ENCODE data around the gene SPNS1.
"Not testable (repeated sequence)": the region's sequence is repeated elsewhere in the genome, so short reads cannot be mapped to it uniquely, and the experiment has no call there.

The SPNS1 gene

DNA sequence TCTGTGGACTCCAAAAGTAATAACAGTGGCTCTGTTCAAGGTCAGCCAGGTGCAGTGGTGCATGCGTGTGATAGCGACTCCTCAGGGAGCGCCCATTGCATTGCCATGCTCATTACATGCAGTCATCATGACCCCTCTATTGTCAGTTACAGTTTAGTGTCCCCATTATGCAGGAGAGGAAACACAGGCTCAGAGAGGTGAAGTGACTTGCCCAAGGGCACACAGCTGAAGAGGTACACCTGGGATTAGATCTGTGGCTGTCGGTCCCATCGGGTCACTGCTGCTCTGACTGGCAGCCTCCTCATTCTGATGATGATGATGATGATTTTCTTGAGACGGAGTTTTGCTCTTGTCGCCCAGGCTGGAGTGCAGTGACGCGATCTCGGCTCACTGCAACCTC, 17.9 kb downstream of the SPNS1 start:
- Mint-ChIP-seq H3K4me1 (ENCODE audit: low read depth) (peaks cover 47% of the 10 kb centered on the region), H3K9me3 (no peaks in the 10 kb centered on the region), H3K27ac (no peak overlapping the region), H3K36me3 (ENCODE audit: low read depth) (peaks cover 34% of the 10 kb centered on the region), H3K4me3 (no peak overlapping the region), H3K27me3 (no peaks in the 10 kb centered on the region)

GRCh38 chr16:28998837-28999236, 24.3 kb downstream of the SPNS1 start:
- Mint-ChIP-seq H3K4me1 (ENCODE audit: low read depth) (peaks cover 8% of the 10 kb centered on the region), H3K27me3 (no peaks in the 10 kb centered on the region), H3K27ac (no peak overlapping the region), H3K4me3 (no peak overlapping the region), H3K9me3 (no peaks in the 10 kb centered on the region), H3K36me3 (ENCODE audit: low read depth) (no peaks in the 10 kb centered on the region)

- H3K27me3 Mint-ChIP-seq = no peaks in the 10 kb centered on the region
- H3K27ac Mint-ChIP-seq = no peak overlapping the region
- H3K9me3 Mint-ChIP-seq = no peaks in the 10 kb centered on the region
- H3K36me3 Mint-ChIP-seq (ENCODE audit: low read depth) = no peaks in the 10 kb centered on the region
- H3K4me1 Mint-ChIP-seq (ENCODE audit: low read depth) = peaks cover 11% of the 10 kb centered on the region
- H3K4me3 Mint-ChIP-seq = no peak overlapping the region
Observed at GRCh38 chr16:28999577-28999976, 25.0 kb downstream of the SPNS1 start.

DNA sequence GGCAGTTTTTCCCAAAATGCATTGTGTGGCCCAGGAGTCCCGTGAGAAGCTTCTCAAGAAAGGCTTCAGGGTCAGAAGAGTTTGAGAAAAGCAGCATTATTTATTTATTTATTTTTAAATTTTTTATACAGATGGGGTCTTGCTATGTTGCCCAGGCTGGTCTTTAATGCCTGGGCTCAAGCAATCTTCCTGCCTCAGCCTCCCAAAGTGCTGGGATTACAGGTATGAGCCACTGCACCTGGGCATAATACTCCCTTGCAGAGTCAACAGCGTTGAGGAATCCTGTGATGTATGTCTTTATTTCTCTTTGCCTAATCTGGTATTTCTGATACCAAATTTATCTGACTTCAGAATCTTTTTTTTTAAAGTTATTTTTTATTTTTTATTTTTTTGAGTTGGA, 25.4 kb downstream of the SPNS1 start:
- no peaks in the 10 kb centered on the region for H3K9me3 Mint-ChIP-seq
- no peaks in the 10 kb centered on the region for H3K27me3 Mint-ChIP-seq
- no peaks in the 10 kb centered on the region for H3K36me3 Mint-ChIP-seq (ENCODE audit: low read depth)
- H3K4me3 Mint-ChIP-seq = no peak overlapping the region
- H3K27ac Mint-ChIP-seq = no peak overlapping the region
- H3K4me1 Mint-ChIP-seq (ENCODE audit: low read depth) = peaks cover 15% of the 10 kb centered on the region

DNA sequence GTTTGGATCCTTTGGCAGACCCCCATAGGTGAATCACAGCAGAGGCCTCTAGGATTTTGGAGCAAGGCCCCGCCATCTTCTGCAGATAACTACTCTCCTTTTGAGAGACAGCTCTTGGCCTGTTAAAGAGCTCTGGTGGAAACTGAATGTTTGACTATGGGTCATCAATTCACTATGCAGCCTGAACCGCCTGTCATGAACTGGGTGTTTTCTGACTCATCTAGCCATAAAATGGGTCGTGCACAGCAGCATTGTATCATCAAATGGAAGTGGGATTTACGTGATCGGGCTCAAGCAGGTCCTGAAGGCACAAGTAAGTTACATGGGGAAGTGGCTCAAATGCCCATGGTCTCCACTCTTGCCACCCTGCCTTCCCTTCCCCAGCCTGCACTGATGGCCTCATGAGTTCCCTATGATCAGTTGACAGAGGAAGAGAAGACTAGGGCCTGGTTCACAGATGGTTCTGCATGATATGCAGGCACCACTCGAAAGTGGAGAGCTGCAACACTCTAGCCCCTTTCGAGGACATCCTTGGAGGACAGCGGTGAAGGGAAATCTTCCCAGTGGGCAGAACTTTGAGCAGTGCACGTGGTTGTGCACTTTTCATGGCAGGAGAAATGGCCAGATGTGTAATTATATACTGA, 30.0 kb downstream of the SPNS1 start:
- H3K4me3 Mint-ChIP-seq; H3K27ac Mint-ChIP-seq; H3K27me3 Mint-ChIP-seq; H3K36me3 Mint-ChIP-seq (ENCODE audit: low read depth); H3K9me3 Mint-ChIP-seq: not testable (repeated sequence)
- peaks cover 38% of the 10 kb centered on the region for H3K4me1 Mint-ChIP-seq (ENCODE audit: low read depth)

GRCh38 chr16:29007730-29008593, 33.4 kb downstream of the SPNS1 start:
- Mint-ChIP-seq H3K36me3 (ENCODE audit: low read depth) (no peaks in the 10 kb centered on the region), H3K27ac (peak overlapping the region; percentile 85), H3K4me3 (peak overlapping the region; percentile 45), H3K4me1 (ENCODE audit: low read depth) (peaks cover 65% of the 10 kb centered on the region), H3K9me3 (no peaks in the 10 kb centered on the region), H3K27me3 (no peaks in the 10 kb centered on the region)

DNA sequence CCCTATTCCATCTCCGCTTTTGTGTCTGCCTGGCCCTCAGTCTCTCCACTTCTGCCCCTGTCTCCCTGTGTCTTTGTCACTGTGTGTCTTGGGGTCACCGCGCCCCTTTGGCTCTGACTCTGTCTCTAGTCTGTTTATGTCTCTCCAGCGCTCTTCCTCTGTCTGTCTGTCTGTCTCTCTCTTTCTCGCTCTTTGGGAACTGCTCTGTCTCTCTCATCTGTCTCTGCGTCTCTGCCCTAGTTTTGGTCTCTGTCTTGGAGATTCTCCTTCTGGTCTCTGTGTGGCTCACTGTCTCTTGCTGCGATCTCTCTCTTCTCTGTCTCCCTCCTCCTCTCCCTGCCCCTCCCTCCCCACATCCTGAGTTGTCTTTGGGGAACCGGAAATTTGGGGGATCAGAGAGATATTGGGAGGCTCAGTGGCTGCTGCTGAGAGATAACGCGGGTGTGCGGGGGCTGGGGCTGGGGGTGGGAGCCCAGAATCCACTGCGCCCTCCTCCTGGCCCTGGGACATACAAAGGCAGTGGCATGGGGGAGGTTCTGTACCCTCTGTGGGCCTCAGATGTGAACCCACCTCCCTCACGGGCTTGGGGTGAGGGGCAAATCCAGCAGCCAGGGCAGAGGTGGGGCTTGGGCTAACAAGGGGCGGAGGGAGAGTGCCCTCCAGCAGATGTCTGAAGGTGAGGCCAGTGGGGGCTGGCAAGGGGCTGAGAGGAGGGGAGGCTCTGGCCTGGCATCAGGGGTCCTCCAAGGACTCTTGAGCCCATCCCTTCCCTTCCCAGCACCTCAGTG, 34.7 kb downstream of the SPNS1 start:
- Mint-ChIP-seq H3K27ac (peak overlapping the region; percentile 98), H3K27me3 (no peaks in the 10 kb centered on the region), H3K4me1 (ENCODE audit: low read depth) (peaks cover 77% of the 10 kb centered on the region), H3K36me3 (ENCODE audit: low read depth) (no peaks in the 10 kb centered on the region), H3K4me3 (peak overlapping the region; percentile 74), H3K9me3 (no peaks in the 10 kb centered on the region)

DNA sequence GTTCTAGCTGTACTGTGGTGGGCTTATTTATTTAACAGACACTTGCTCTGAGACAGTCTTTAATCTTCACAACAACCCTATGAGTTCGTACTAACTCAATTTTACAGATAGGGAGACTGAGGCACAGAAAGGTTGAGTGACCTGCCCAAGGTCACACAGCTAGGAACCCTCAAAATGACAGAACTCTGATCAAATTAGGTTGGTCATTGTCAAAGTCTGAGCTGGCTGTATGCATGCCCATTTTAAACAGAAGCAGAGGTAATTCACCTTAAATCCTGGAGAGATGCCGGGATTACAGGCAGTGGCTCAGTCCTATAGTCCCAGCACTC, 35.2 kb downstream of the SPNS1 start:
- Mint-ChIP-seq H3K4me3 (no peak overlapping the region), H3K9me3 (no peaks in the 10 kb centered on the region), H3K27ac (peak overlapping the region; percentile 98), H3K4me1 (ENCODE audit: low read depth) (peaks cover 76% of the 10 kb centered on the region), H3K36me3 (ENCODE audit: low read depth) (no peaks in the 10 kb centered on the region), H3K27me3 (no peaks in the 10 kb centered on the region)

DNA sequence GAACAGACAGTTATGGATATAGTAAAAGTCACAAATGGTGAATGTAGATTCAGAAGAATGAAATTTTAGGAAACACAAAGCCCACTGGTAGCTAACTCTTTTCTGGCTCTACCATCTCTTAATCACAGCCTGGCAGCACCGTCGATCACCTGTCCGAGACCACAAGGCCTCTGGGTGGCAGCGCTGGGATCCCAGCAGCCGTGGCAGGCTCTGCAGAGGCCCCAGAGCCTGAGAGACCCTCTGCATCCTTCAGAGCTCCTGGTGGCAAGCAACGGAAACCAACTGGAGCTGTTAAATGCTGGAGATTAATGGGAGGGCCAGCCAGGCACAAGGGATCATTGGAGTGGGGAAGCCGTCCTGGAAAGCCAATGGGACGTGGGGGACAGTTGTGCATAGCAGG, 36.5 kb downstream of the SPNS1 start:
- H3K9me3 Mint-ChIP-seq = no peaks in the 10 kb centered on the region

GRCh38 chr16:29011851-29012250, 37.3 kb downstream of the SPNS1 start:
- Mint-ChIP-seq H3K27ac (peak overlapping the region; percentile 90), H3K4me3 (no peak overlapping the region), H3K4me1 (ENCODE audit: low read depth) (peaks cover 67% of the 10 kb centered on the region), H3K27me3 (no peaks in the 10 kb centered on the region), H3K36me3 (ENCODE audit: low read depth) (no peaks in the 10 kb centered on the region), H3K9me3 (no peaks in the 10 kb centered on the region)

More for the DNA sequence above, 36.5 kb downstream of the SPNS1 start:
- Mint-ChIP-seq H3K4me3 (no peak overlapping the region), H3K27me3 (no peaks in the 10 kb centered on the region), H3K36me3 (ENCODE audit: low read depth) (no peaks in the 10 kb centered on the region), H3K4me1 (ENCODE audit: low read depth) (peaks cover 73% of the 10 kb centered on the region), H3K27ac (no peak overlapping the region)

- Mint-ChIP-seq H3K4me3 (peak overlapping the region; percentile 12), H3K4me1 (ENCODE audit: low read depth) (peaks cover 59% of the 10 kb centered on the region), H3K9me3 (no peaks in the 10 kb centered on the region), H3K36me3 (ENCODE audit: low read depth) (no peaks in the 10 kb centered on the region), H3K27ac (peak overlapping the region; percentile 90), H3K27me3 (no peaks in the 10 kb centered on the region)
Observed at GRCh38 chr16:29012913-29013553, 38.5 kb downstream of the SPNS1 start.

DNA sequence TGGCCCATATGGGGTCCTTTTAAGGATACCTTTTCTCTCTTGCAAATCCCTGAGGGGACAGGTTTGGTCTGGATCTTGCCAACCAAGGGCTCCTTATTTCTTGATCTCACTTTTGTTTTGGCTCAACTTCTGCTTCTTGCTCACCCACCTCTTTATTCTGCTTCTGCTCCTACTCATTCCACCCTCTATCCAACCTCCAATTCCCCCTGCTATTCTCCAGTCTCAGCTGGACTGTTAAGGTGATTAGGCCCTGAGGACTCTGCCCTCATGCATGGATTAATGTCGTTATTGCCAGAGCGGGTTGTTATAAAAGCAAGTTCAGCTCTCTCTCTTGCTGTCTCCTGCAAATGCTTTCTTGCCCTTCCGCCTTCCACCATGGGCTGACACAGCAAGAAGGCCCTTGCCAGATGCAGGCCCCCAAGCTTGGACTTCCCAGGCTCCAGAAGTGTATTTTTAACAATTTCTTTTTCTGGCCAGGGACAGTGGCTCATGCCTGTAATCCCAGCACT, 40.0 kb downstream of the SPNS1 start:
- Mint-ChIP-seq H3K27ac (peak overlapping the region; percentile 23), H3K4me3 (no peak overlapping the region), H3K36me3 (ENCODE audit: low read depth) (no peaks in the 10 kb centered on the region), H3K9me3 (no peaks in the 10 kb centered on the region), H3K27me3 (no peaks in the 10 kb centered on the region), H3K4me1 (ENCODE audit: low read depth) (peaks cover 56% of the 10 kb centered on the region)

- Mint-ChIP-seq H3K9me3 (no peaks in the 10 kb centered on the region), H3K27me3 (no peaks in the 10 kb centered on the region), H3K4me1 (ENCODE audit: low read depth) (peaks cover 82% of the 10 kb centered on the region), H3K4me3 (no peak overlapping the region), H3K36me3 (ENCODE audit: low read depth) (no peaks in the 10 kb centered on the region), H3K27ac (no peak overlapping the region)
Observed at GRCh38 chr16:29022196-29022595, 47.6 kb downstream of the SPNS1 start.

- Mint-ChIP-seq H3K4me3 (peak overlapping the region; percentile 32), H3K27me3 (no peaks in the 10 kb centered on the region), H3K36me3 (ENCODE audit: low read depth) (no peaks in the 10 kb centered on the region), H3K4me1 (ENCODE audit: low read depth) (peaks cover 87% of the 10 kb centered on the region), H3K9me3 (no peaks in the 10 kb centered on the region), H3K27ac (peak overlapping the region; percentile 81)
Observed at GRCh38 chr16:29023279-29024277, 49.0 kb downstream of the SPNS1 start.
